ENCODE measurements around the gene PKP3. TPM values are rescaled to one million over a fixed set of nuclear protein-coding genes. Genes with fewer than 3 reads are reported as not detected.
A peak's percentile ranks its signal among the peaks of the same experiment; 100 is the strongest.

The PKP3 gene
- total and polyA plus RNA-seq, 9 of the 15 experiments (the other 6 are each of a cell fraction or from before 2014, with no cell fraction given) = 0.11 to 110 (median 30.7) TPM

GRCh38 chr11:355581-356458, 38.2 kb upstream of the PKP3 start (continued):
- no peak for TF ChIP-seq POLR3G (IDR thresholded peaks at IDR 0.05; ENCODE audit: extremely low read depth, insufficient read length, insufficient replicate concordance)
- TF ChIP-seq PHF20 (IDR thresholded peaks at IDR 0.05; ENCODE audit: partially characterized antibody) = no peak
- no peak for TF ChIP-seq ARID2 (IDR thresholded peaks at IDR 0.05)
- TF ChIP-seq E2F5 (CRISPR knock-in tag; IDR thresholded peaks at IDR 0.05) = no peak
- TF ChIP-seq HMBOX1 (IDR thresholded peaks at IDR 0.05) = no peak
- peak; percentile 66 for TF ChIP-seq GABPB1 (CRISPR knock-in tag; IDR thresholded peaks at IDR 0.05)
- no peak for TF ChIP-seq TRIM24 (IDR thresholded peaks at IDR 0.05)
- no peak for TF ChIP-seq SPI1 (IDR thresholded peaks at IDR 0.05; ENCODE audit: borderline replicate concordance, low read depth, low read length)
- no peak for TF ChIP-seq USF1 (CRISPR knock-in tag; IDR thresholded peaks at IDR 0.05)
- peak; percentile 64 for TF ChIP-seq ZBTB12 (CRISPR knock-in tag; IDR thresholded peaks at IDR 0.05)
- TF ChIP-seq BRCA1 (IDR thresholded peaks at IDR 0.05) = no peak
- no peak for TF ChIP-seq BRCA1 (CRISPR knock-in tag; IDR thresholded peaks at IDR 0.05)
- TF ChIP-seq ZNF174 (CRISPR knock-in tag; IDR thresholded peaks at IDR 0.05) = no peak
- TF ChIP-seq JUND (IDR thresholded peaks at IDR 0.05; ENCODE audit: borderline replicate concordance, low read depth, low read length) = no peak
- no peak; the same call in 2 of the 3 replicates for TF ChIP-seq JUND (tag; IDR thresholded peaks at IDR 0.05; ENCODE audit: borderline replicate concordance, low read depth, low read length)
- no peak for TF ChIP-seq ZNF778 (CRISPR knock-in tag; IDR thresholded peaks at IDR 0.05)
- no peak for TF ChIP-seq CEBPB (tag; IDR thresholded peaks at IDR 0.05)
- TF ChIP-seq SREBF1 (IDR thresholded peaks at IDR 0.05; ENCODE audit: borderline replicate concordance, low read depth, low read length) = no peak
- TF ChIP-seq PTRF (tag; IDR thresholded peaks at IDR 0.05) = peak; percentile 83
- no peak for TF ChIP-seq SAFB2 (IDR thresholded peaks at IDR 0.05; ENCODE audit: borderline replicate concordance, low read depth, low read length, severe bottlenecking)
- TF ChIP-seq ZBTB9 (CRISPR knock-in tag; IDR thresholded peaks at IDR 0.05) = peak; percentile 96
- TF ChIP-seq OTX1 (CRISPR knock-in tag; IDR thresholded peaks at IDR 0.05) = no peak
- no peak for TF ChIP-seq ZNF384 (IDR thresholded peaks at IDR 0.05; ENCODE audit: low read depth, low read length)
- peak; percentile 52 for TF ChIP-seq MAX (CRISPR knock-in tag; IDR thresholded peaks at IDR 0.05)

All from K562 (cell line).